Mesendoderm (in vitro differentiated cells): ENCODE data around the gene NPL.

Experiments used
- DNase-seq: peaks from one replicate; pipeline ENCODE4 v3.0.0; 2013
- H2AK5ac ChIP-seq: 2 replicates; pipeline ENCODE4 v1.6.1; 2013; ENCODE audit warnings: low read length, inconsistent platforms
- H2BK120ac ChIP-seq: 2 replicates; pipeline ENCODE4 v1.6.1; 2013; ENCODE audit warnings: low read depth, mild to moderate bottlenecking, low read length, moderate library complexity, mixed read lengths
- H2BK15ac ChIP-seq: replicated peaks from 2 replicates; pipeline ENCODE4 v1.6.1; 2013; ENCODE audit warnings: low read depth, mild to moderate bottlenecking, moderate library complexity
- H2BK5ac ChIP-seq: 2 replicates; pipeline ENCODE4 v1.6.1; 2013; ENCODE audit warnings: low read length, inconsistent platforms
- H3K18ac ChIP-seq: 2 replicates; pipeline ENCODE4 v1.6.1; 2013; ENCODE audit warnings: mild to moderate bottlenecking, low read length, mixed read lengths
- H3K23ac ChIP-seq: one replicate; pipeline ENCODE4 v1.6.1; 2013; ENCODE audit warnings: low read length
- H3K27ac ChIP-seq: 2 replicates; pipeline ENCODE4 v1.5.1; 2013; ENCODE audit warnings: low read depth, mild to moderate bottlenecking, inconsistent platforms, low read length, moderate library complexity
- H3K27me3 ChIP-seq: 2 replicates; pipeline ENCODE4 v1.6.1; 2013; ENCODE audit warnings: low read length, control low read depth, mild to moderate bottlenecking, inconsistent platforms; ENCODE audit not compliant: insufficient read depth, poor library complexity
- H3K36me3 ChIP-seq: 2 replicates; pipeline ENCODE4 v1.6.1; 2013; ENCODE audit warnings: low read length, inconsistent platforms; ENCODE audit not compliant: control insufficient read depth, insufficient read depth
- H3K4ac ChIP-seq: one replicate; pipeline ENCODE4 v1.6.1; 2013; ENCODE audit warnings: low read depth, mild to moderate bottlenecking, low read length, moderate library complexity
- H3K4me1 ChIP-seq: 2 replicates; pipeline ENCODE4 v1.6.1; 2013; ENCODE audit warnings: low read depth, low read length, inconsistent platforms; ENCODE audit not compliant: control insufficient read depth
- H3K4me2 ChIP-seq: 2 replicates; pipeline ENCODE4 v1.6.1; 2013; ENCODE audit warnings: low read length
- H3K4me3 ChIP-seq: 2 replicates; pipeline ENCODE4 v1.5.1; 2013; ENCODE audit warnings: mild to moderate bottlenecking, low read length
- H3K56ac ChIP-seq: one replicate; pipeline ENCODE4 v1.6.1; 2013; ENCODE audit warnings: low read length
- H3K79me1 ChIP-seq: 2 replicates; pipeline ENCODE4 v1.6.1; 2013; ENCODE audit warnings: low read length, inconsistent platforms
- H3K79me2 ChIP-seq: 2 replicates; pipeline ENCODE4 v1.6.1; 2013; ENCODE audit warnings: mild to moderate bottlenecking, low read length; ENCODE audit not compliant: control insufficient read depth, insufficient read depth
- H3K9ac ChIP-seq: 2 replicates; pipeline ENCODE4 v1.6.1; 2013; ENCODE audit warnings: low read length, inconsistent platforms
- H4K5ac ChIP-seq: one replicate; pipeline ENCODE4 v1.6.1; 2013; ENCODE audit warnings: low read length
- H4K8ac ChIP-seq: one replicate; pipeline ENCODE4 v1.6.1; 2013; ENCODE audit warnings: low read depth, mild to moderate bottlenecking, control low read depth, low read length, moderate library complexity
- WGBS: extraction: QIAGEN DNeasy Blood & Tissue Kit; methylation state at CpG from one replicate; pipeline ENCODE4 v1.1.7; 2013; ENCODE audit warnings: low lambda C conversion rate, missing lambda C conversion rate; ENCODE audit not compliant: insufficient coverage; ENCODE audit errors: extremely low coverage; 5-methylcytosine and 5-hydroxymethylcytosine counted together

NPL gene

GRCh38 chr1:182764029-182764727 lies 25.4 kb upstream of the NPL start:
- H3K23ac ChIP-seq = no peak overlapping the region
- no peak overlapping the region for H2BK120ac ChIP-seq
- H3K4ac ChIP-seq = no peak overlapping the region
- no peak overlapping the region for H3K18ac ChIP-seq
- DNase-seq = no peak
- no peak overlapping the region for H2AK5ac ChIP-seq
- no peaks in the 10 kb centered on the region for H3K79me2 ChIP-seq
- H3K27me3 ChIP-seq = no peaks in the 10 kb centered on the region
- H3K36me3 ChIP-seq = no peaks in the 10 kb centered on the region
- H4K8ac ChIP-seq = no peak overlapping the region
- H4K5ac ChIP-seq = no peak overlapping the region
- H2BK15ac ChIP-seq = no peak overlapping the region
- H3K4me3 ChIP-seq = no peak overlapping the region
- no peaks in the 10 kb centered on the region for H3K4me1 ChIP-seq
- no CpG with 5 or more reads among the region's 4 CpGs for WGBS
- no peak overlapping the region for H3K56ac ChIP-seq
- H3K4me2 ChIP-seq = no peak overlapping the region
- no peaks in the 10 kb centered on the region for H3K79me1 ChIP-seq
- H3K27ac ChIP-seq = no peak overlapping the region
- no peak overlapping the region for H3K9ac ChIP-seq
- no peak overlapping the region for H2BK5ac ChIP-seq

- WGBS = no CpG with 5 or more reads among the region's 3 CpGs
- Histone ChIP-seq H3K4me3 (no peak overlapping the region), H3K23ac (no peak overlapping the region), H3K18ac (no peak overlapping the region), H3K4me1 (peaks cover 3% of the 10 kb centered on the region), H3K36me3 (no peaks in the 10 kb centered on the region), H2BK5ac (no peak overlapping the region), H3K4me2 (no peak overlapping the region), H2BK15ac (no peak overlapping the region), H4K8ac (no peak overlapping the region), H3K4ac (no peak overlapping the region), H2BK120ac (no peak overlapping the region), H4K5ac (no peak overlapping the region), H3K27ac (no peak overlapping the region), H3K56ac (no peak overlapping the region), H2AK5ac (no peak overlapping the region), H3K79me2 (no peaks in the 10 kb centered on the region), H3K9ac (no peak overlapping the region), H3K27me3 (no peaks in the 10 kb centered on the region), H3K79me1 (no peaks in the 10 kb centered on the region)
- DNase-seq = no peak
These were observed 24.2 kb upstream of the NPL start for GRCh38 chr1:182765391-182765790.

GRCh38 chr1:182766050-182766449 lies 23.5 kb upstream of the NPL start:
- Histone ChIP-seq H3K79me2 (no peaks in the 10 kb centered on the region), H4K8ac (no peak overlapping the region), H3K9ac (no peak overlapping the region), H2BK5ac (no peak overlapping the region), H4K5ac (no peak overlapping the region), H3K18ac (no peak overlapping the region), H2AK5ac (no peak overlapping the region), H3K4me1 (peaks cover 5% of the 10 kb centered on the region), H3K56ac (no peak overlapping the region), H3K4ac (no peak overlapping the region), H3K27ac (no peak overlapping the region), H3K79me1 (no peaks in the 10 kb centered on the region), H3K36me3 (no peaks in the 10 kb centered on the region), H2BK120ac (no peak overlapping the region), H3K4me2 (no peak overlapping the region), H3K27me3 (no peaks in the 10 kb centered on the region), H3K23ac (no peak overlapping the region), H3K4me3 (no peak overlapping the region), H2BK15ac (no peak overlapping the region)
- WGBS = no CpG with 5 or more reads among the region's 2 CpGs
- no peak for DNase-seq

- Histone ChIP-seq H3K27me3 (no peaks in the 10 kb centered on the region), H2BK120ac (no peak overlapping the region), H3K56ac (no peak overlapping the region), H2BK5ac (no peak overlapping the region), H3K4me2 (no peak overlapping the region), H3K79me2 (no peaks in the 10 kb centered on the region), H3K4ac (no peak overlapping the region), H3K23ac (no peak overlapping the region), H3K9ac (no peak overlapping the region), H2AK5ac (no peak overlapping the region), H2BK15ac (no peak overlapping the region), H4K8ac (no peak overlapping the region), H4K5ac (no peak overlapping the region), H3K4me3 (no peak overlapping the region), H3K79me1 (no peaks in the 10 kb centered on the region), H3K18ac (no peak overlapping the region), H3K27ac (no peak overlapping the region), H3K36me3 (no peaks in the 10 kb centered on the region), H3K4me1 (peaks cover 8% of the 10 kb centered on the region)
- DNase-seq = no peak
- WGBS = no CpG with 5 or more reads among the region's 4 CpGs
These were observed 22.5 kb upstream of the NPL start for GRCh38 chr1:182766881-182767645.

- Histone ChIP-seq H2BK5ac (no peak overlapping the region), H2BK15ac (no peak overlapping the region), H3K23ac (no peak overlapping the region), H3K79me1 (no peaks in the 10 kb centered on the region), H2BK120ac (no peak overlapping the region), H3K18ac (no peak overlapping the region), H3K36me3 (no peaks in the 10 kb centered on the region), H3K4me3 (no peak overlapping the region), H3K56ac (no peak overlapping the region), H3K27ac (no peak overlapping the region), H3K4me2 (no peak overlapping the region), H2AK5ac (no peak overlapping the region), H3K27me3 (no peaks in the 10 kb centered on the region), H4K5ac (no peak overlapping the region), H3K4me1 (peaks cover 8% of the 10 kb centered on the region), H4K8ac (no peak overlapping the region), H3K79me2 (no peaks in the 10 kb centered on the region), H3K9ac (no peak overlapping the region), H3K4ac (no peak overlapping the region)
- WGBS = no CpG with 5 or more reads among the region's 2 CpGs
- DNase-seq = no peak
These were observed 20.6 kb upstream of the NPL start for GRCh38 chr1:182768963-182769362.
